Caki2 (cell line): ENCODE measurements around the gene COL9A3. TPM values are rescaled to one million over a fixed set of nuclear protein-coding genes. Genes with fewer than 3 reads are reported as not detected.

Experiments
- DNase-seq: peaks from one replicate; pipeline ENCODE4 v3.0.0-alpha.2; 2015; ENCODE audit warnings: low read depth
- in situ Hi-C: cut with HindIII; loops from 2 replicates; pipeline ENCODE4 v1.10.0; 2016; ENCODE audit warnings: low sequenced_read_pairs, low pct_unique_long_range_greater_than_20kb, mixed read lengths
- total RNA-seq: library from RNA; depleted of rRNA; stranded (reverse); fragments of >200 nt; shearing (Covaris generic); gene quantifications from 2 replicates; pipeline ENCODE4 v1.2.3, GENCODE V29; 2014; ENCODE audit warnings: low replicate concordance

COL9A3 gene
- total RNA-seq, 1 experiment from 2014 or later = not detected

DNA sequence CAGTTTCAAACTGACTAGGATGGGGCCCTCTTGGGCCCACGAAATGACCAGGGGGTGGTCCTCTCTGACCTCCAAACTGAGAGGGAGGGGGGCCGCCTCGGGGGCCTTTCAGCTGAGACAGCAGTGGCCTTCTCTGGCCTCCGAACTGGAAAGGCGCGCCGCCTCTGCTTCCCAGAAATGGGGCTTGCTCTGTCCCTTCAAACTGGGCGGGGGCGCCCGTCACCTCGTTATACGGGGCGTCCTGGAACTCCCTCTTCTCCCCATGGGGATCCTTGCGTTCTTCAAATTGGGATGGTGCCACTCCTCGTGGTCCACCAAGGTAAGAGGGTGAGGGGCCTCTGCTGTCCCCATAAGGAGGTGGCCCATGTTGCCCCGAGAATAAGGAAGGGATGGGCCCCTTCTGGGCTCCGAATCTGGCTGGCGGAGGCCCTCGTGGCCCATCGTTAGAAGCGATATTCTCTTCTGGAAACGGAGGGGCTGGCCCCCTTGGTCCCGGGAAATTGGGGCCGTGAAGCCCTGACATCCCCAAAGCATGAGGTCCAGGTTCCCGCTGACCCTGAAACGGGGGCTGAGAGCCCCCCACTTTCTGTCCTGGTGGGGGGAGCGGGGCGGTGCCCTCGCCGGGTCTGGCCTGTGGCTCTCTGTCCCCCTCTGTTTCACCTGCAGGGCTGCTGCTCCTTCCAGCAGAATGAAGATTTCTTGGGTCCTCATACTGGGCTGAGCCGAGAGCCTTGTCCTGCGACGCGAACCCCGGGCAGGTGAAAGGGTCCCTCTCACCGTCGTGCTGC lies 63.5 kb downstream of the COL9A3 start:
- DNase-seq = no peak
- in situ Hi-C loops = no loop called here

DNA sequence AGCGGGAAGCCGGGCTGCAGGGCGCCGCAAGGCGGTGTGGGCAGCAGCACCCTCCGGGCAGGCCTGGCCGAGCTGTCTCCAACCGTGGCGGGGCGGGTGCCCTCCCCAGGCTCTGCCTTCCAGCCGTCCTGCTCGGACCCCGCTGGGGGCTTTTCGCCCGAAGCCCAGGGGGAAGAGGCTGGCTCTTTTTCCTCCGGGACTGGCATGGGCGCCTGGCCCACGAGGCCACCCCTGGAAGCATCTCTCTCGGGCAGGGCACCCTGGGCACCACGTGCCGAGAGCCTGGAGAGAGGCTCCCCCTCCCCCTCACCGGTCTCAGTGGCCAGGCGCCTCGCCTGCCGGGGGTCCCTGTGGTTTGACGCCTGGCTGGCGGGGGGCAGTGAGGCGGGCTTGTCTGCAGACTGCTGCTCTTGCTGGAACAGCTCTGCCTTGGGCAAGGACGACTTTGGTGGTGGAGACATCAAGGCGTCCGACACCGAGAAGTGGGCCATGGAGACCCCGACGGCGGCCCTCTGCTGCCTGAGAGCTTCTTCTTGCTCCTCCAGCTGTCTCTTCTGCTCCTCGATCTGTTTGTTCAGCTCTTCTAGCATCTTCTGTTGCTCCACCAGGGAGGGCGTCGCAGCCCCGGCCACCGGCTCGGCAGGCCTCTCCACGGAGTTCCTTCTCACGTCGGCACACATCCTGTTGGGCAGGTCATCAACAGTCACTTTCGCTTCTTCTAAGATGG lies 64.2 kb downstream of the COL9A3 start:
- in situ Hi-C loops = no loop called here
- DNase-seq = no peak

- in situ Hi-C loops = no loop called here
- DNase-seq = no peak
These were observed 65.0 kb downstream of the COL9A3 start for GRCh38 chr20:62881662-62882395.

GRCh38 chr20:62882426-62882825 lies 65.6 kb downstream of the COL9A3 start:
- in situ Hi-C loops = no loop called here
- no peak for DNase-seq

DNA sequence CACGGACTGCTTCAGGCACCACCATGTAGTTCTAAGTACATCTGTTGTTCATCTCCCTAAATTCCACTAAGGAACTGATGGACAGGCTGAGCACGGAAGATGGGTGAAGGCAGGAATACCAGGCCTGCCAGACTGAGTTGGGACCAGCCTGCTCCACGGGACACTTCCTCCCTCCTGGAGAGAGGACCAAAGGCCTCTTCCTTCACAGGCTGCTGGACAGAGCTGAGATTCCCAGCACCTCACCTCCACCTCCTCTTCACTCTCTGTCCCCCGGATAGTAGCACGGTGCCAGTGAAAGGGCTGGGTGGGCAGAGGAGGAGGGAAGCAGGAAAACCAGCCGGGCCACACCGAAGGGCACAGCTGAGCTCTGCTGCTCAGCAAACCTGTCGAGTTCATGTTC lies 67.7 kb downstream of the COL9A3 start:
- no peak for DNase-seq
- in situ Hi-C loops = no loop called here

- no peak for DNase-seq
- in situ Hi-C loops = no loop called here
These were observed 68.4 kb downstream of the COL9A3 start for GRCh38 chr20:62885046-62885895.

DNA sequence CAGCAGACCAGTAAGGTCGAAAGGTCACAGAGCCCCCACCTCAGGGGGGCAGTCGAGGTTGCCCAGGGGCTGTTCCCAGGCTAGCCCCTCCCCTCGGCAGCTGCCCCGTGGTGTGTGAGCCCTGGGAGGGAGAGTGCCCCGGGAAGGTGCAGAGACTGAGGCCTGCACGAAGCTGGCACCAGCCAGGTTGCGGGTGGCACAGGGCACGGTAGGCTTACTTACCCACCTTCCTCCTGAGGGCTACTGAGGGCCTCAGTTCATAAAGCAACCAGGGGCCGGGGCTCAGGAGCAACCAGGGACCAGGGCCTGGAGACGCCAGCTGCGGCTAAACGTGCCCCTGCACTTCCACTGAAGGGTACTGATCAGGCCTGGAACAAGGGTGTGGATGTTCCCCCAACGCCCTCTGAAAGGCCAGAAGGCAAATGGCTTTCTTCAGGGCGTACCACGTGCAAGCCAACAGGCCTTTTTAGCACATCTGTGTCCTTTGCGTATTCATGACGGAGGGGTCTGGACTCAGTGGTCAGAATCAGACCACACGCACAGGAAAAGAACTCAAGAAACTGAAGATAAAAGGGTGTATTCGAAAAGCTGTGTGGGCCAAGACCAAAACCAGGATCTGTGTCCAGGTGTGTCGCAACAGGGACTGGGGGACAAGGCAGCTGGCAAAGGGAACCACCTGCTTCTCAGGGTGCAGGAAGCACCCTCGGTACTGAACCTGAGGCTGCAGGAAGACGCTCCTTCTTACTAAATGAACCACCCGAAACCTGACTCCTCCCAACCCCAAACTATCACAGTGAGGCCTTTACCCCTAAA lies 69.3 kb downstream of the COL9A3 start:
- no peak for DNase-seq
- in situ Hi-C loops = no loop called here

- DNase-seq = no peak
- in situ Hi-C loops = no loop called here
These were observed 69.8 kb downstream of the COL9A3 start for GRCh38 chr20:62886709-62887058.

DNA sequence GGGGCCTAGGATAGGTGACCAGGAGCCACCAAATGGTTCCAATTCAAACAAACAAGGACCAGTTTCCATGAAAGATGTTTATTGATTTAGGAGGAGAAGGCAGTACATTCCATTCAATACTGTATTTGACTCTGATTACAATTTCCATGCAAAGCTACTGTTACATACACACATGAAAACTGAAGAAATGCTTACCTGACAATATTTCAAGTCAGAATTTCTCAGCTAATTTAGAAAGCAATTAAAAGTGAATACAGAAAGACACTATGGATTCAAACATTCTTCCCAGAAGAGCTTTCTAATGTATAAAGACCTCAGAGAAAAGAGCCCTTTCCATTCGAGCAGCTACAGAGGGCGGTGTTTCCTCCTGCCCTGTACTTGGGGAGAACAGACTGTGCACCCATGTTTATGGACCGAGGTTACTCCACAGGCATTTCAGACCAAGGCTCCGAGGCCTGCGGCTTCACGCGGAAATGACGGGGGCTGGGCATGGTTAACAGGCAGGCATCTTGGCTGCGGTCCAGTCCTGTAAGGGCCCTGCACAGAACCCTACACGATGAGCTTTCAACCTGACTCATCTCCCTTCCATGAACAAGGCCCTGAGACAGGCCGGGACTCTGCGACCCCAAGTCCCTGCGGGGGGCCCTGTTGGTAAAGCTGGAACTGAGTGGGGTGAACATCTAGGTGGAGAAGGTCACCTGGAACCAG lies 70.5 kb downstream of the COL9A3 start:
- in situ Hi-C loops = no loop called here
- peak; percentile 23 for DNase-seq

- no peak for DNase-seq
- in situ Hi-C loops = no loop called here
These were observed 71.0 kb downstream of the COL9A3 start for GRCh38 chr20:62887860-62888239.

DNA sequence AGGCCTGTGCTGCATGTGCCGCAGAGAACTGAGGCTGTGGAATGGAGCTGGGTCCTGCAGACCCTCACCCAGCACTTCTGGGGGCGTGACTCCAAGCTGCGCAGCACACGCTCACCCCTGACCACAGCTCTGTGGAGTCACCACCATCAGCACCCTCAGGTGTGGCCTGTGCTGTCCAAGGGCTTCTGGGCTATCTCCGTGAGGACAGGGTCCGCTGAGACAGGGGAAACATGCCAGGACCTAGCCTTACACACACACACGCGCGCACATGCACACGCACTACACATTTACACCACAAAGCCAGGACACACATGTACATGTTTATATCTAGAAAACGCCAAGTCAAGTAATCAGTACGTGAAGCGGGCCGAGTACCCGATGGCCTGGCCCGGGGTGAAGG lies 71.6 kb downstream of the COL9A3 start:
- in situ Hi-C loops = no loop called here
- DNase-seq = no peak

- in situ Hi-C loops = no loop called here
- no peak for DNase-seq
These were observed 72.1 kb downstream of the COL9A3 start for GRCh38 chr20:62888910-62889309.

- in situ Hi-C loops = no loop called here
- DNase-seq = no peak
These were observed 72.6 kb downstream of the COL9A3 start for GRCh38 chr20:62889411-62889810.

DNA sequence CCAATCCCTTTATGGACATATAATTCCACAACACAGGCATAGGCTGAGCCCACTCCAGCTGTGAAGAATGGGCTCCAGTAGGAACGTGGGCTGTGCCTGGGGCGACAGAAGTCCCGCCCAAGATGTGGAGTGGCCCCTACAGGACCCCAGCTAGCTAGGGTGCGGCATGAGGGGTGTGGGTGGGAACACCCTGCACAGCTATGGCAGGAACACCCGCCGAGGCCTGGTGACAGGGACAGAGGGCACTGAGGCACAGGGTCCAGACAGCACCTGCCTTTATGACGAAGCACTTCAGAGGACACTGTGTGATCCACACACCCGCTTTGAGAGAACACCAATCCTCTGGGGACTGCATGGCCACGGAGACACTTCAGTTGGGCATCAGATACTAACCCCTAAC lies 73.0 kb downstream of the COL9A3 start:
- in situ Hi-C loops = no loop called here
- DNase-seq = no peak

DNA sequence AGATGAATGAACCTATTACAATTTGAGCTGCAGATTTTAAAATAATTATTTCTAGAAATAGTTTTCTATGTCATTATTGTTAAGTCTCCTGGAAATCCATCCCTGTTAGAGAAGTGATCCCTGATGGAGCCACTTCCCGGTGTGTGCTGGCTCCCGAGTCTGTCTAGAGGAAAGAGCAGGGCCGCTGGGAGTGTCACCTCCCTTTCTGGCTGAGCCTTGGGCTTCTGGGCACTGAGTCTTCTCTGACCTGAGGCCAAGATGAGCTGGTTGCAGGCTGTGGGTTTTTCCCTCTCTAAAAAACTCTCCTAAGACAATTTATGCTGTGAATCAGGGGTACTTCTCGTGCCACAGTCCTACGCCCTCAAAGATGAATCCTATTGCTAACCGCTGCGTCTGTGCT lies 73.6 kb downstream of the COL9A3 start:
- no peak for DNase-seq
- in situ Hi-C loops = no loop called here
